Measurements from ENCODE around the gene SMARCA2. TPM values are rescaled to one million over a fixed set of nuclear protein-coding genes. Genes with fewer than 3 reads are reported as not detected.

Gene SMARCA2
- total RNA-seq, 2 experiments from 2014 or later, result 168 to 188 TPM

DNA sequence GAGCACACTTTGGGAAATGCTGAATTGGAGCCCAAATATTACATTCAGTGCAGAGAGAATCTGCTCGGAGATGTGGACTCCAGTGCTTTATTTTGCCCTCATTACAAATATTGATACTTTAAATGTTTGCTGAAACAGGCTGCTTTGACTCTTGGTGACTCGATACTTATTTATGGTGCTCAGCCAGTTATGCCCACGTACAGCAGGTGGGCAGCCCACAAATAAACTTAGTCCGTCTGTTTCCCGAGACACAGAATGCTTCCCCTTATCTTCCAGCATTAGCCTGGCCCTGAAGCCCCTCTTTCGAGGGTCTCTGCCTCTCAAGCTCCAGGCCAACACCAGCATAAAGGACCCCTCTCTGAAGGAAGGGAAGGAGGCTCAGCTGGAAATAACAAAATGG is 158.7 kb downstream of the SMARCA2 start:
- Mint-ChIP-seq H3K27me3 (no peaks in the 10 kb centered on the region), H3K27ac (no peak overlapping the region), H3K9me3 (ENCODE audit: low read depth) (peaks cover 3% of the 10 kb centered on the region), H3K36me3 (peaks cover 34% of the 10 kb centered on the region), H3K4me1 (no peaks in the 10 kb centered on the region), H3K4me3 (no peak overlapping the region)
- CTCF ChIA-PET, result no interaction called here
- DNase-seq, result no peak
- no peak for ATAC-seq

DNA sequence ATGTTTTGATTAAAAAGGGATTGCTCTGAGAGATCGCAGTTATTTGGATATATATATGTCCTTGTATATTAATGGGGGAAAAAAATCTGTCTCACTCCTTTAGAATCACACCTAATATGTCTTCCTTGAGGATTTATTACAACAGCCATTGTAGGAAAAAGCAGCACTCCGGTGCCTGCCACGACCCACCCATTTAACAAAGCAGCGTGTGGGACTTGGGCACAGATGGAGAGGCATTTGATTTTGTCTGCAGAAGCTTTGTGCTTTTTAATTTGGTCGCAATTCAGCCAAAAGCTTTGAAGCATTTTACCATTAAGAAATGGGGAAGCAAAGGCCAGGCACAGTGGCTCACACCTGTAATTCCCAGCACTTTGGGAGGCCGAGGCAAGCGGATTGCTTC is 159.2 kb downstream of the SMARCA2 start:
- Mint-ChIP-seq H3K27me3 (no peaks in the 10 kb centered on the region), H3K4me1 (no peaks in the 10 kb centered on the region), H3K27ac (no peak overlapping the region), H3K36me3 (peaks cover 30% of the 10 kb centered on the region), H3K4me3 (no peak overlapping the region), H3K9me3 (ENCODE audit: low read depth) (peaks cover 3% of the 10 kb centered on the region)
- ATAC-seq, result no peak
- DNase-seq, result no peak
- CTCF ChIA-PET, result no interaction called here

DNA sequence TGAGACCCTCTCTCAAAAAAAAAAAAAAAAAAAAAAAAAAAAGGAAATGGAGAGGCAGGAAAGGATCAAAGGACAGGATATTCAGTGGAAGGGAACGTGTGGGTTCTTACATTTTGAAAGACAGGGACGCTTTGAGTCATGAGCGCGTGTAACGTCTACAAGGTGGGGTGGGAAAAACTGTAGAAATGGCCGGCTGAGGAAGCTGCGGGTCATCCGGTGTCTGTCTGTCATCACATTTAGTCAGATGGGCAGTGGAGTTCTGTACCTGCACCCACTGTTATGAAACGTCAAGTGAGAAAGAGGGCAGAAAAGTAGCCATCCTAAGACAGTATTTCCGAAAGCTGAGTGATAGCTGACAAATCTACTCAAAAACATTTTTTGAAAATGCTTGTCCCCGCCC is 159.8 kb downstream of the SMARCA2 start:
- no peak for DNase-seq
- Mint-ChIP-seq H3K4me1 (no peaks in the 10 kb centered on the region), H3K36me3 (peaks cover 29% of the 10 kb centered on the region), H3K27ac (no peak overlapping the region), H3K9me3 (ENCODE audit: low read depth) (peaks cover 3% of the 10 kb centered on the region), H3K4me3 (no peak overlapping the region), H3K27me3 (no peaks in the 10 kb centered on the region)
- no peak for ATAC-seq
- CTCF ChIA-PET, result no interaction called here

DNA sequence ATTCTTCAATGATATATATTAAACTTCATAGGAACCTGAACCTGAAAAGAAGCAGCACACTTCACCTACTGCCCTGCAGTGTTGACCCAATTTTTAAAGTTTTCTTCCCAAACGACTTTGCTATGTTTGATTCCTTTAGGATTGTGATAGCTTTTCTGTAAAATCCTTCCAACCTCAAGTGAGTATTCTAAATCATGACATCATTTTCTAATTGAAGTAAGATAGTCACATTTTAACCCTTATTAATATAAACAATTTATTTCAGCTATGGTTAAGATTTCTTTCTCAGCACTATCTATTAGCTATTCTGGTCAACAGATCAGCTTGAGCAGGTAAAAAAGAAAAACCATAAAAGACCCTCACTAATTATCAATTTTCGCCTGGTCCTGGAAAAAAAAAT is 162.0 kb downstream of the SMARCA2 start:
- ATAC-seq (no peak), DNase-seq (no peak)
- no peaks in the 10 kb centered on the region for H3K27me3 Mint-ChIP-seq
- CTCF ChIA-PET, result interaction anchor here (1.3 kb wide), 1 partner anchor 11 kb away, joined by 4 read pairs; no protein-coding TSS in a partner anchor
- no peak overlapping the region for H3K27ac Mint-ChIP-seq
- H3K4me1 Mint-ChIP-seq, result no peaks in the 10 kb centered on the region
- peaks cover 3% of the 10 kb centered on the region for H3K9me3 Mint-ChIP-seq (ENCODE audit: low read depth)
- peaks cover 12% of the 10 kb centered on the region for H3K36me3 Mint-ChIP-seq
- no peak overlapping the region for H3K4me3 Mint-ChIP-seq

DNA sequence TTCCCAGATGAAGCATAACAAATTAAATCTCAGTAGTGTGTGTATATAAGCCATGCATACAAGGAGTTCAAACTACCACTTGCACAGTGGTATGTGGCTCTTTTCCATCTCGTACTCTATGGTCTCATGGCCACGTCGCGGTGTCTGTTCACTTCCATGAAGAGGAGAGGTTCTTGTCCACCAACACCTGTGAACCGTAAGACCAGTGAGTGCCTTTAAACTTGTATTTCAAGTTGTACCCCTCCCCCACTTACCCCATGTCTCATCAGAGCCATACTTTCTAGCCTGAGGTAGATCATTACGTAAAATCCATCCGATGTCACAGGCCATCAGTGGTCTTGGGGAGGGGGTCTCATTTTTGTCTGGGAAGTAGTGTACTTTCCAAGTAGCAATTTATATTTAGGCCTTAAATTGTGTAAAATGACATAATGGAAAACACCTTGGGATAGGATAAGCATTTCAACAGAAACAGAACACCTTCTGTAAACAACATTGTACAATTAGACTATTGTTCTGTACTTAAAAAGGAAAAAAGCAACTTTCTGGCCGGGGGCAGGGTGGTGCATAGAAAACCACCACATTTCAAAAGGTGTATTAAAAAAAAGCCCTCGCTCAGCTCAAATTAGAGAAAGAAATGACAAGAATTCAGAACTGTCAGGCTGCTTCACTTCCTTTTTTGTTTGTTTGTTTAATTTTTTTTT is 163.0 kb downstream of the SMARCA2 start:
- ATAC-seq (no peak), DNase-seq (no peak)
- no peaks in the 10 kb centered on the region for H3K9me3 Mint-ChIP-seq (ENCODE audit: low read depth)
- H3K27me3 Mint-ChIP-seq, result no peaks in the 10 kb centered on the region
- H3K4me3 Mint-ChIP-seq, result no peak overlapping the region
- no peaks in the 10 kb centered on the region for H3K4me1 Mint-ChIP-seq
- peaks cover 2% of the 10 kb centered on the region for H3K36me3 Mint-ChIP-seq
- CTCF ChIA-PET, result no interaction called here
- no peak overlapping the region for H3K27ac Mint-ChIP-seq

DNA sequence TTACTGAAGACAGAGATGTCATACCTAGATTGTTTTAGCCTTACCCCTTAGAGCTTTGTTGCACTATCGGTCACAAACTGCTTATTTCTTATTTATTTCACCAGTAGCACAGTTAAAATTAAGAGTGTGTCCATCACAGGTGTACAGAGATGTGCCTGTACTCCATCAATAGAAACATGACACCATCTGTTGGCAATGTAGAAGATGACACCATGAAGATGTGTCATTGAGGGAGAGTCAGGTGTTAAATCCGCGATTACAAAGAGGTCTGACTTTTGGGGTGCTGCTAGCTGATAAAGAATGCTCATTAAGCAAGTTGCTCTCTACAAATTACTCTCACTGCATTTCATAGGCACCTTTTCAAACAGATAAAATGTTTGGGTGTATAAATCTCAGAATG is 164.4 kb downstream of the SMARCA2 start:
- DNase-seq (no peak), ATAC-seq (no peak)
- Mint-ChIP-seq H3K27ac (no peak overlapping the region), H3K36me3 (peaks cover 11% of the 10 kb centered on the region), H3K9me3 (ENCODE audit: low read depth) (no peaks in the 10 kb centered on the region), H3K4me1 (no peaks in the 10 kb centered on the region), H3K27me3 (no peaks in the 10 kb centered on the region), H3K4me3 (no peak overlapping the region)
- CTCF ChIA-PET, result no interaction called here

DNA sequence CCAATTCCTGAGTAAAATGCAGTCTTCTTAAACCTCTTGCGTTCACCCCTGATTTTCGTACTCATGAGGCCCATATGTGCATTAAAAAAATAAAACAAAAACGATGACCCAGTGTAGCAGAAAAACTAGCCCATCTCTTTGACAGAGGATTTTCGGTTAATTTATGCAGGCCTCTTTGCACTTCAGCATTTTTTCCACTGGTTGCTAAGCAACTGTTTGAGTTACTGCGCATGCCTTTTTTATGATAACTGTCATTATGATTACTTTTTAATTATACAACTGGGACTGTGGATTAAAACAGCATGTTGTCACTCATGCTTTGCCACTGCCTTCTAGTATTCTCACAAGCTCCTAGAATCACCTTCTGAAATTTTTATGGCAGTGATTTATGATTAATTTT is 165.0 kb downstream of the SMARCA2 start:
- Mint-ChIP-seq H3K4me1 (no peaks in the 10 kb centered on the region), H3K36me3 (peaks cover 13% of the 10 kb centered on the region), H3K27ac (no peak overlapping the region), H3K4me3 (no peak overlapping the region), H3K27me3 (no peaks in the 10 kb centered on the region), H3K9me3 (ENCODE audit: low read depth) (no peaks in the 10 kb centered on the region)
- CTCF ChIA-PET, result interaction anchor here (1.9 kb wide), 1 partner anchor 48 kb away, joined by 8 read pairs; no protein-coding TSS in a partner anchor
- DNase-seq (no peak), ATAC-seq (no peak)

DNA sequence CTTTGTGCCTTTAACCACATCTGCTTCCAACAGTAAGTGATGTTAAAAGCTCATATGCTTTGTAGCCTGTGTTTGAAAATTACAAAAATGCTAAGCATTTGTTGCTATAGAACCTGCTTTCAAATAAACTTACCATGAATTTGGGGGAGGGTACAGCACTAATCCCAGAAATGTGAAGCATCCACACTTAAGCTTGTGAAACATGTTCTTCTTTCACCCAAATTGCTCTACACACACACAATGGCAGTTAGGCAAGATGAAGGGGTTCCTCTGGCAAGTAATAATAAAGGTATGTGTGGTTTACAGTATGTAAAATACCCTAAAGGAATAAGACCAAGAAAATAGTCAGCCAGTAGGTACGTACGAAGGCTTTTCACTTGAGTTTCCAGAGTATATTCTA is 165.6 kb downstream of the SMARCA2 start:
- no peaks in the 10 kb centered on the region for H3K4me1 Mint-ChIP-seq
- no peaks in the 10 kb centered on the region for H3K9me3 Mint-ChIP-seq (ENCODE audit: low read depth)
- ATAC-seq, result no peak

DNA sequence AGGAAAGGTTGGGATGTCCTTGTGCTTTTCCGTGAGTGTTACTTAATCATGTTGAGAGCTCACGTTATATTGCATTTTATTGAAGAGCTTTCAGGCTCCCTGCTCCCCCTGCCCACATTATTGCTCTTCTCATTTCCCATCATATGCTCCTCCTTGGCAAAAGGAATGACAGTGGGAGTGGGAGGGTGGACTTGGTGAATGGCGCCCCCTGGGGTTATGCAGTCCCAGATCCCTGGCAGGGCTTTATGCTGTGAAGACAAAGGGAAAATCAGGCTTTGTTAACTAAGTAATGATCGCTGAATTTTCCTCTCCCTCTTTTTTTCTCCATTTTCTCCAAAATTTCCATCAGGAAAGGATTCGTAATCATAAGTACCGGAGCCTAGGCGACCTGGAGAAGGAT is 166.6 kb downstream of the SMARCA2 start:
- Mint-ChIP-seq H3K4me3 (no peak overlapping the region), H3K36me3 (peaks cover 20% of the 10 kb centered on the region), H3K9me3 (ENCODE audit: low read depth) (no peaks in the 10 kb centered on the region), H3K27me3 (no peaks in the 10 kb centered on the region), H3K4me1 (no peaks in the 10 kb centered on the region), H3K27ac (no peak overlapping the region)
- CTCF ChIA-PET, result interaction anchor here (0.6 to 2.2 kb wide), 5 partner anchors 16 to 1660 kb away, joined by 3 to 8 read pairs (median 4); no protein-coding TSS in a partner anchor
- DNase-seq (no peak), ATAC-seq (no peak)

More for the DNA sequence above, 165.6 kb downstream of the SMARCA2 start:
- peaks cover 14% of the 10 kb centered on the region for H3K36me3 Mint-ChIP-seq
- H3K27me3 Mint-ChIP-seq, result no peaks in the 10 kb centered on the region
- CTCF ChIA-PET, result interaction anchor here (1.9 kb wide), 1 partner anchor 49 kb away, joined by 8 read pairs; no protein-coding TSS in a partner anchor
- no peak overlapping the region for H3K27ac Mint-ChIP-seq
- no peak for DNase-seq
- no peak overlapping the region for H3K4me3 Mint-ChIP-seq

DNA sequence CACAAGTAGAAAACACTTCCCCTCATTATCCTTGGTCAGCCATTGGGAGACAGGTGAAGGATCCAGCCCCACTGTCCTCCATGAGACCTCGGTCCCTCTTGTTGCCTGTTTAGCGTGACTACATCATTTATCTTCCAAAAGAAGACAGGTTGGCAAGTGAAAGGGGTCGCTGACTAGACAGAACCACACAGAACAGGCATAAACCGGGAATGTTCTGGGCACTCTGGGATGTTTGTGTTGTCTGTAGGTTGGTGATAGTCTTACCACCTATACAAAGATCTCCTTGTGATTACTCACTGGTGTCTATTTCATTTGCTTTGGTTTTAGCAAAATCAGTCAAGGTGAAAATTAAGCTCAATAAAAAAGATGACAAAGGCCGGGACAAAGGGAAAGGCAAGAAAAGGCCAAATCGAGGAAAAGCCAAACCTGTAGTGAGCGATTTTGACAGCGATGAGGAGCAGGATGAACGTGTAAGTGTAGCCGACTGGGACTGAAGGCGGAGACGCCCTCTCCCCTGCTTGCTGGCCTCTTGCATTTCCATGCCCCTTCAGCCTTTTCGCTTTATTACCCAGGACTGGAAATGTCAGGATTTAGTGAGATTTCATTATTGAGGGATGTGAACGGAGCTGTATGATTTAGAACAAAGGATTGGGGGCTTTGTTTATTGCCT is 175.9 kb downstream of the SMARCA2 start:
- H3K27me3 Mint-ChIP-seq, result no peaks in the 10 kb centered on the region

DNA sequence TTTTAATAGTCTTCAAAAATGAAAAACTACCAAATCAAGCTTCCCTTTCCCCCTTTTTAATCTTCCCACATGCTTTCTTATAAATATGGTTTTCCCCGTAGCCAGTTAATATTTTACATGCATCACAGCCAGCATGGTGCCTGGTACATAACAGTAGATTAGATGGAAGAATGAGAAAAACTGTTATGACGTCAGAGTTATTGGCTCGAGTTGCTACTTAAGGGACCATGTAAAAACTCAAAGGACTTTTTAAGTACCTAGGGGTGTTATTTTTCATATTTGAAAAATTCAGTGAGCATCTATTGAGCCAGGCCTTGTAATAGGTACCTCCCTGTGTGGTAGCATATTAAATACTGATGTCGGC is 176.4 kb downstream of the SMARCA2 start:
- Mint-ChIP-seq H3K9me3 (ENCODE audit: low read depth) (no peaks in the 10 kb centered on the region), H3K36me3 (peaks cover 66% of the 10 kb centered on the region), H3K4me1 (peaks cover 2% of the 10 kb centered on the region), H3K27me3 (no peaks in the 10 kb centered on the region), H3K27ac (no peak overlapping the region), H3K4me3 (no peak overlapping the region)
- CTCF ChIA-PET, result no interaction called here
- DNase-seq (no peak), ATAC-seq (no peak)

More for the DNA sequence above, 175.9 kb downstream of the SMARCA2 start:
- Mint-ChIP-seq H3K9me3 (ENCODE audit: low read depth) (no peaks in the 10 kb centered on the region), H3K36me3 (peaks cover 64% of the 10 kb centered on the region), H3K4me1 (peaks cover 2% of the 10 kb centered on the region), H3K4me3 (no peak overlapping the region), H3K27ac (no peak overlapping the region)
- no peak for ATAC-seq
- CTCF ChIA-PET, result no interaction called here
- no peak for DNase-seq

DNA sequence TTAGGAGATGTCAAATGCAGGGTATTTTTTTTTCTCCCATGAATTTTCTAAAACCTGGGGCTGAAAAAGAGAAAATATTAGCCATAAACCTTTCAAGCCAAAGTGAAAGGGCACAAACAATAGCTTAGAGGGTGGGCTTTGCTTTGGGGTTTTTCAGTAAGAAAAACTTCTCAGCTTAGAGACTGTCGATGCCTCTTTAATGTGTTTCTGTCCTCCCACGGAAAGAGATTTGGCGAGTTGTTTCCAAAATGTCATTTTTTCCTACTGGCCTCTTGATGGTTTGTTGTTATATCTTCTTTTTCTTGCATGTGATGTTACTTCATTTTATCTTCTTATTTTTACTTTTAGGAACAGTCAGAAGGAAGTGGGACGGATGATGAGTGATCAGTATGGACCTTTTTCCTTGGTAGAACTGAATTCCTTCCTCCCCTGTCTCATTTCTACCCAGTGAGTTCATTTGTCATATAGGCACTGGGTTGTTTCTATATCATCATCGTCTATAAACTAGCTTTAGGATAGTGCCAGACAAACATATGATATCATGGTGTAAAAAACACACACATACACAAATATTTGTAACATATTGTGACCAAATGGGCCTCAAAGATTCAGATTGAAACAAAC is 177.3 kb downstream of the SMARCA2 start:
- DNase-seq, result no peak
- Mint-ChIP-seq H3K9me3 (ENCODE audit: low read depth) (no peaks in the 10 kb centered on the region), H3K27me3 (no peaks in the 10 kb centered on the region), H3K4me1 (peaks cover 2% of the 10 kb centered on the region), H3K4me3 (no peak overlapping the region), H3K27ac (no peak overlapping the region), H3K36me3 (peaks cover 64% of the 10 kb centered on the region)
- ATAC-seq, result no peak
- CTCF ChIA-PET, result no interaction called here

DNA sequence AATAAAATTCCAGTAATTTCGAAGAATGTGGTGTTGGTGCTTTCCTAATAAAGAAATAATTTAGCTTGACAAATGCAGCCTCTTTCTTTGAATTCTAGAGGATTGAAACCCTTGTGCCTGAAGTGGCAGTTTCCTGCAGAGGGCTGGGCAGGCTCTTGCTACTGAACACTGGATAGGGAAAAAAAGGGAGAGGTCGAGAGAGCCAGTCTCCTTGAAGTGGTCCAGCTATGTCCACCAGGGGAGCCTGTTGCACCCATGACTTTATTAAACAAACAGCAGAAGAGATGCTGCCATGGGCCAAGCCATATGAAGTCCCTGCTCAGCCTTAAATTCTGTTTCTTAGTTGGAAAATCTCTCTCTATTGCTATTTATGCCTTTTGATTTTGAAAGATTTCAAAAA is 178.4 kb downstream of the SMARCA2 start:
- no peak for ATAC-seq
- Mint-ChIP-seq H3K36me3 (peaks cover 68% of the 10 kb centered on the region), H3K27ac (no peak overlapping the region), H3K4me1 (peaks cover 4% of the 10 kb centered on the region), H3K4me3 (no peak overlapping the region), H3K9me3 (ENCODE audit: low read depth) (no peaks in the 10 kb centered on the region), H3K27me3 (no peaks in the 10 kb centered on the region)
- no peak for DNase-seq
- CTCF ChIA-PET, result no interaction called here

DNA sequence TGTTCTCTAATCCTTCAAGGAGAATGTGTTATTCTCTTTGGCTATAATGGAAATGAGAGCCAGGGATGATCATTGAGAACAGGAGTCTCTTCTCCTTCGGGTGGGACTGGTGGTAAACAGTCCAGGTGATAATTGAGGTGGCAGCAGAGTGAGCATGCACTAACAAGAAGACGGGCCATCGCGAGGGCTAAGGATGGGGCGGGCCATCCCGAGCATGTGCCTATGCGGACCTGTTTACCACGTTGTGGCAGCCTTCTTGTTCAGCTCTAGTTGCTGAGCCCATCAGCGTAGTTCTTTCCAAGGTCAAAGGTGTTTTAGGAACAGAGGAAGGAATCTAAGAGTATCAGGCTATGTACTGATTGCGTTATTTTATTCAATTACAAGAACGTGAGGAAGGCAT is 180.1 kb downstream of the SMARCA2 start:
- peaks cover 68% of the 10 kb centered on the region for H3K36me3 Mint-ChIP-seq
- CTCF ChIA-PET, result no interaction called here
- no peak for DNase-seq
- no peak for ATAC-seq
- no peak overlapping the region for H3K27ac Mint-ChIP-seq
- no peaks in the 10 kb centered on the region for H3K27me3 Mint-ChIP-seq
- H3K9me3 Mint-ChIP-seq (ENCODE audit: low read depth), result no peaks in the 10 kb centered on the region
- H3K4me1 Mint-ChIP-seq, result peaks cover 7% of the 10 kb centered on the region
- H3K4me3 Mint-ChIP-seq, result no peak overlapping the region
